Tibial artery (tissue), 4 donors: Measurements from ENCODE around the gene ISY1.
"Not testable (repeated sequence)": the region's sequence is repeated elsewhere in the genome, so short reads cannot be mapped to it uniquely, and the experiment has no call there.

Source experiments
- DNase-seq, 2 donors: peaks; one replicate each; pipeline ENCODE4 v3.0.0-alpha.2; 2019
- H3K27ac ChIP-seq, 2 donors: fragments of 200-600 bp; sonication (generic) in 1 of 2; 1 replicate in 1 of 2; 2 replicates in 1 of 2; pipeline ENCODE4 v1.5.1; 2018 to 2019; ENCODE audit warnings: mild to moderate bottlenecking in 1 of 2
- H3K27me3 ChIP-seq, 2 donors: fragments of 200-600 bp; sonication (generic) in 1 of 2; one replicate each; pipeline versions ENCODE4 v1.5.1 to v1.6.0; 2016 to 2019
- H3K36me3 ChIP-seq, 3 donors: fragments of 200-600 bp; sonication (generic) in 2 of 3; one replicate each; pipeline ENCODE4 v1.5.1; 2016 to 2019; ENCODE audit warnings: mild to moderate bottlenecking in 2 of 3
- H3K4me1 ChIP-seq, 4 donors: fragments of 200-600 bp; sonication (generic) in 2 of 4; 1 replicate in 3 of 4; 2 replicates in 1 of 4; pipeline ENCODE4 v1.5.1; 2016 to 2019
- H3K4me3 ChIP-seq, 2 donors: fragments of 200-600 bp; sonication (generic) in 1 of 2; 1 replicate in 1 of 2; 2 replicates in 1 of 2; pipeline ENCODE4 v1.5.1; 2018 to 2019; ENCODE audit warnings: mild to moderate bottlenecking in 2 of 2
- H3K9me3 ChIP-seq, 3 donors: fragments of 200-600 bp; sonication (generic) in 1 of 3; one replicate each; pipeline ENCODE4 v1.5.1; 2016 to 2019
- intact Hi-C: fragments of 100-400 bp; cut with DNase I; formaldehyde crosslinking; loops from one replicate; pipeline ENCODE4 v1.15.0; 2023; ENCODE audit warnings: low total_unique reads
- TF ChIP-seq, protein P1 (sequence below), 2 experiments: fragments of 200-600 bp in 1 of 2; fragments of 450-650 bp in 1 of 2; IDR thresholded peaks; one replicate each; pipeline ENCODE4 v1.5.1; 2017 to 2019; ENCODE audit warnings: antibody characterized with exemption in 2 of 2, mild to moderate bottlenecking in 1 of 2, moderate library complexity in 1 of 2

The ISY1 gene

GRCh38 chr3:129101370-129102138 lies 59.3 kb downstream of the ISY1 start:
- TF ChIP-seq, protein P1, sequence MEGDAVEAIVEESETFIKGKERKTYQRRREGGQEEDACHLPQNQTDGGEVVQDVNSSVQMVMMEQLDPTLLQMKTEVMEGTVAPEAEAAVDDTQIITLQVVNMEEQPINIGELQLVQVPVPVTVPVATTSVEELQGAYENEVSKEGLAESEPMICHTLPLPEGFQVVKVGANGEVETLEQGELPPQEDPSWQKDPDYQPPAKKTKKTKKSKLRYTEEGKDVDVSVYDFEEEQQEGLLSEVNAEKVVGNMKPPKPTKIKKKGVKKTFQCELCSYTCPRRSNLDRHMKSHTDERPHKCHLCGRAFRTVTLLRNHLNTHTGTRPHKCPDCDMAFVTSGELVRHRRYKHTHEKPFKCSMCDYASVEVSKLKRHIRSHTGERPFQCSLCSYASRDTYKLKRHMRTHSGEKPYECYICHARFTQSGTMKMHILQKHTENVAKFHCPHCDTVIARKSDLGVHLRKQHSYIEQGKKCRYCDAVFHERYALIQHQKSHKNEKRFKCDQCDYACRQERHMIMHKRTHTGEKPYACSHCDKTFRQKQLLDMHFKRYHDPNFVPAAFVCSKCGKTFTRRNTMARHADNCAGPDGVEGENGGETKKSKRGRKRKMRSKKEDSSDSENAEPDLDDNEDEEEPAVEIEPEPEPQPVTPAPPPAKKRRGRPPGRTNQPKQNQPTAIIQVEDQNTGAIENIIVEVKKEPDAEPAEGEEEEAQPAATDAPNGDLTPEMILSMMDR (IDR thresholded peaks at IDR 0.05) = no peak
- DNase-seq = no peak
- H3K27me3 ChIP-seq = no peaks in the 10 kb centered on the region
- H3K4me1 ChIP-seq = peaks cover 0 to 4% (median 0%) of the 10 kb centered on the region in 4 donors
- intact Hi-C loops = loop anchor here (10.0 kb wide), 1 partner anchor 127 kb away; no protein-coding TSS in a partner anchor
- H3K27ac ChIP-seq = no peak overlapping the region
- H3K4me3 ChIP-seq = no peak overlapping the region
- peaks cover 0 to 27% (median 0%) of the 10 kb centered on the region in 3 donors for H3K36me3 ChIP-seq
- H3K9me3 ChIP-seq = no peaks in the 10 kb centered on the region

- no peak overlapping the region for H3K4me3 ChIP-seq
- intact Hi-C loops = loop anchor here (10.0 kb wide), 1 partner anchor 125 kb away; no protein-coding TSS in a partner anchor
- no peak for DNase-seq
- TF ChIP-seq, protein P1 (IDR thresholded peaks at IDR 0.05) = no peak
- H3K9me3 ChIP-seq = no peaks in the 10 kb centered on the region
- no peaks in the 10 kb centered on the region for H3K27me3 ChIP-seq
- no peak overlapping the region for H3K27ac ChIP-seq
- H3K36me3 ChIP-seq = peaks cover 0 to 32% (median under 1%) of the 10 kb centered on the region in 3 donors
- no peaks in the 10 kb centered on the region for H3K4me1 ChIP-seq
These were observed 60.6 kb downstream of the ISY1 start for GRCh38 chr3:129100274-129100673.

GRCh38 chr3:129095285-129095684 lies 65.6 kb downstream of the ISY1 start:
- TF ChIP-seq, protein P1 (IDR thresholded peaks at IDR 0.05) = no peak
- intact Hi-C loops = loop anchor here (10.0 kb wide), 1 partner anchor 60 kb away; no protein-coding TSS in a partner anchor
- DNase-seq = no peak

DNA sequence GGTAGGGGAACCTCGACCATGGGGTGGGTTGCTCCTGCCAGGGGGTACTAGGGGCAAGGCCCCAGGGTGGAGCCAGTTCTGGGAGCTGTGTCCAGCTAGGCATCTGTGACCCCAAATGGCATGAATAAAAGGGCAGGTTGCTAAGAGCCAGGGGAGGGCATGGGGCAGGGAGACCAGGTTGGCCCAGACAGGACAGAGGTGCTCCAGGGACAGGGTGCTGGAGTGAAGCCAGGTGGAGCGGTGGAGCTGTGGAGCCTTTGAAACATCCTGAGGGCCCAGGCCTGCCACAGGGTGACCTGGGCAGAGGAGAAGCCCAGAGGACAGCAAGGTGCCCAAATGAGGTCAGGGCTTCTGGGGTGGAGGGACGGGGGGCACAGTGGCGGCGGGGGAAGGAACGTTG lies 72.6 kb downstream of the ISY1 start:
- H3K27ac ChIP-seq, DNase-seq, H3K27me3 ChIP-seq, H3K9me3 ChIP-seq, H3K4me3 ChIP-seq, intact Hi-C loops: not testable (repeated sequence)
- H3K36me3 ChIP-seq = peaks cover 5 to 23% (median 9%) of the 10 kb centered on the region in 3 donors
- peaks cover 4 to 14% (median 11%) of the 10 kb centered on the region in 4 donors for H3K4me1 ChIP-seq

More at GRCh38 chr3:129095285-129095684, 65.6 kb downstream of the ISY1 start:
- Histone ChIP-seq H3K27ac (no peak overlapping the region), H3K4me1 (no peaks in the 10 kb centered on the region), H3K36me3 (peaks cover 12 to 63% (median 27%) of the 10 kb centered on the region in 3 donors), H3K4me3 (no peak overlapping the region), H3K9me3 (no peaks in the 10 kb centered on the region), H3K27me3 (no peaks in the 10 kb centered on the region)

GRCh38 chr3:129087904-129088303 lies 73.0 kb downstream of the ISY1 start:
- peaks cover 1 to 19% (median 5%) of the 10 kb centered on the region in 3 donors for H3K36me3 ChIP-seq
- peaks cover 4 to 14% (median 11%) of the 10 kb centered on the region in 4 donors for H3K4me1 ChIP-seq
- peak overlapping the region; percentile 41 to 71 for H3K27ac ChIP-seq
- H3K9me3 ChIP-seq, intact Hi-C loops, H3K27me3 ChIP-seq: not testable (repeated sequence)
- peak overlapping the region in 1 of 2 donors; percentile 31 for H3K4me3 ChIP-seq
- DNase-seq = peak in 1 of 2 donors; percentile 72

GRCh38 chr3:129087138-129087702 lies 73.6 kb downstream of the ISY1 start:
- peak; percentile 45 to 78 for DNase-seq
- TF ChIP-seq, protein P1 (IDR thresholded peaks at IDR 0.05) = no peak
- intact Hi-C loops = no loop called here
- Histone ChIP-seq H3K4me1 (peaks cover 4 to 14% (median 11%) of the 10 kb centered on the region in 4 donors), H3K27ac (peak overlapping the region; percentile 59 to 71), H3K36me3 (peaks cover 0 to 12% (median 2%) of the 10 kb centered on the region in 3 donors), H3K4me3 (no peak overlapping the region), H3K9me3 (no peaks in the 10 kb centered on the region), H3K27me3 (no peaks in the 10 kb centered on the region)
